ENCODE data around the gene JARID2. TPM values are rescaled to one million over a fixed set of nuclear protein-coding genes. Genes with fewer than 3 reads are reported as not detected.
A peak's percentile ranks its signal among the peaks of the same experiment; 100 is the strongest.

JARID2 gene
- total RNA-seq, 1 experiment from 2014 or later, result 0.56 TPM

DNA sequence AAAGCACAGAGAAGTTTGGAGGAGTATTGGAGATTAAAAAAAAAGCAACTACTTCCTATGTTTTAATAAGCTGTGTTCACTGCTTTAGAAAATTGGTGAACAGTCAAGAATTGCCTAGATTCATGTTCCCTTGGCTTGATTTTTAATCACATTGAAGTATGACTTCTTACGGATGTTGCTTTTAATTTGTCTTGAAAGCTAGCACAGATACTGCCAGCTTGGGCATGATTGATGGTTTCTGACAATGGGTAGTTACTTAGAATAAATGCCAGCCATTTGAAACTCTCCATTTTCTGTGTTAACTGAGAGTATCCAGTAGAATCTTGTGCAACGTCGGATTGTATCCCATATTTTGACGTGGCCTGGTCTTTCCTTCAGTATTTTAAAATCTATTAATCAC, 239.0 kb downstream of the JARID2 start:
- Histone ChIP-seq H3K9me3 (no peaks in the 10 kb centered on the region), H3K27me3 (no peaks in the 10 kb centered on the region), H3K4me3 (no peak overlapping the region), H3K36me3 (no peaks in the 10 kb centered on the region)
- no peak for DNase-seq

DNA sequence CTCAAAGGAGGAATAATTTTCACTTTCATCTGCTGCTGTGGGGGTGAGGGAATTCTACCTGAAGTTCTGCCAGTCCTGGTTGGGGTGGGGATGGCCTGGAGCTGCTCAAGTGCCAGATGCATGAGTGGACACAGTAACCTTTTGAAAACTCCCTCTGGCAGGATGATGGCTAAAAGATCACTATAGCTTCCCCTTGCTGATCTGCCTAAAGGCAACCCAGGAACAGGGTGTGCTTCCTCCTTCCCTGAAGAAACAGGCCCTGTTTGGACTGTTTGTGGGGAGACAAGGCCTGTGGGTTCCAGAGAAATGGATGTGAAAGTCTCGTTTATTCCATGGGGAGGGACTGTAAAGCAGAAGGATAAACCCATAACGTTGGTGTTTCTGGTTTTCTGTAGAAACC, 240.1 kb downstream of the JARID2 start:
- no peaks in the 10 kb centered on the region for H3K27me3 ChIP-seq
- H3K4me3 ChIP-seq, result no peak overlapping the region
- DNase-seq, result no peak
- no peaks in the 10 kb centered on the region for H3K36me3 ChIP-seq
- no peaks in the 10 kb centered on the region for H3K9me3 ChIP-seq

DNA sequence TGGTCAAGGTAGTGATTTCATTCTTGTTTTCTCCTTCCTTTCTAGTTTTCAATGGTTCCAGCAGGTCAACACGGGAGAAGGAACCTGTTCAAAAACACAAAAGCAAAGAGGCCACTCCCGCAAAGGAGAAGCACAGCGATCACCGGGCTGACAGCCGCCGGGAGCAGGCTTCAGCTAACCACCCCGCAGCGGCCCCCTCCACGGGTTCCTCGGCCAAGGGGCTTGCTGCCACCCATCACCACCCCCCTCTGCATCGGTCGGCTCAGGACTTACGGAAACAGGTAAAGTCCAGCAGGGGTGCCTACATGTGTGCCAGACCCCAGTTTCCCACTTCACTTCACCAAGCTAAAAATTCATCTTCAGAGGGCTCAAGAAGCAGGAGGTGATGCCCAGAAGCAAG, 241.4 kb downstream of the JARID2 start:
- no peaks in the 10 kb centered on the region for H3K36me3 ChIP-seq
- no peaks in the 10 kb centered on the region for H3K9me3 ChIP-seq
- no peak for DNase-seq
- no peak overlapping the region for H3K4me3 ChIP-seq
- no peaks in the 10 kb centered on the region for H3K27me3 ChIP-seq

DNA sequence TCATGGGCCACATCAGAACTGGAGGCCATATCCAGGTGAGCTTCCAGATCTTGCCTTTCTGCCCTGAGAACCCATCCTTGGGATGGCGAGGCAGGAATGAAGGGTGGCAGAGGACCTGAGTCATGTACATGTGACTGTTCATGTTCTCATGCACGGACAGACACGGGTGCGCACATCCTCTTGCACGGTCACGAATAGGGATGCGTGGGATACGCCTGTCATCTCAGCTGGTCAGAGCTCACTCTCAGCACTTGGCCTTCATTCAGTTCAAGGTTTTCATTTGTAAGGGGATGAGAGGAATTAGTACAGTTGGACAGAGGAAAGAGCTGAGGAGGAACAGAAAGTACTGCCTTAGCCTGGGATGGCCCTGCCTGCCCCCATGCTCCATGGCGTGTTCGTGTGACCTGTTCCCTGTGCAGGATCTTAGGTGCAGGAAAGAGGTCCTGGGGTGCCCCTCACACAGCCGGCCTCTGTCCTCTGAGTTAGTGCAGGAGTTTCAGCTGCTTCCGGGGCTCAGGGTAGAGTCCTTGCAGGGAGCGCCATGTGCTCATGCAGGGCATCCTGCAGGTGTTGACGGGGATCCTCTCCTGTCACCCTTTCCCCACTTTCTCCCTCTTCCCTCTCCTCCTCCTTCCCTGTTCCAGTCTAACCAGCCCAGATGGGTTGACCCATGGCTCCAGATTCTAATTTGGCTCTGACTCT, 243.5 kb downstream of the JARID2 start:
- Histone ChIP-seq H3K9me3 (no peaks in the 10 kb centered on the region), H3K4me3 (no peak overlapping the region)
- no peak for DNase-seq

DNA sequence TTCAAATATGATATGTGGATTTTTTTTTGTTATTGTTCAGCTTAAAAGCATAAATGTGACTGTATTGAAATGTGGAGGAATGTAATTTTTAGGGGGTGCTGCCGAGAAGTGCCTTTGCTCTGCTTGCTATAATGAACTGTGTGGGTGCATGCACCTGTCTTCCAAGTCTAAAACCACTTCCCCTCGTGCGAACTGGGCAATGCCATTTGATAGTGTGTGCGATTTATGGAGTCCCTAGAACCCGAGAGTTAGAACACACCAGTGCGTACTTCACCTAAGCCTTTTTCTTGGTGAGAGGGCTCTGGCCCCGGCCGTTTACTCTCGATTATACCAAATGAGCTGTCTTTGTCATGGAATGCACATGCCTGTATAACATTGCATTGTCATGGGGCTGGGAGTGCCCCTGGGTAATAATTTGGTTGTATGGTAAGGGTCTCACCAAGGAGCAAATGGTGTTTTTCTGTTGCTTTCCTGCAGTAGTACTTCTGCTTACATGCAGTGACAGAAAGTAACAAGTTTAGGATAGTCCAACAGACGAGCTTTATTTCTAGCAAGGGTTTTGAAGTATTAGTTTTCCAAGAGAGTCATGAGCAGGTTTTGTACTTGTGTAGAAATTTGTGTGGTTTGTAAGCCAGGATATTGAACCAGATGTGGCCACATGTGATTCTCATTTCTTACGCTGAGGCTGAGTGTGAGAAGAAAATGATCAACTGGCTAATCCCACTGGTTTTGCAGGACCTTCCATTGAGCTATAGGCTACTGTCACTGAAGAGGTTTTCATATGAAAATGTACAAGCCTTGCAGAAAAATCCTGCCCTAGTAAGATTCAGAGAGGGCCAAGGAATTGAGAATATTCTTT, 244.6 kb downstream of the JARID2 start:
- no peaks in the 10 kb centered on the region for H3K27me3 ChIP-seq
- no peak for DNase-seq
- no peaks in the 10 kb centered on the region for H3K36me3 ChIP-seq
- no peak overlapping the region for H3K4me3 ChIP-seq
- H3K9me3 ChIP-seq, result no peaks in the 10 kb centered on the region

More for the DNA sequence above, 243.5 kb downstream of the JARID2 start:
- H3K36me3 ChIP-seq, result no peaks in the 10 kb centered on the region
- H3K27me3 ChIP-seq, result no peaks in the 10 kb centered on the region

DNA sequence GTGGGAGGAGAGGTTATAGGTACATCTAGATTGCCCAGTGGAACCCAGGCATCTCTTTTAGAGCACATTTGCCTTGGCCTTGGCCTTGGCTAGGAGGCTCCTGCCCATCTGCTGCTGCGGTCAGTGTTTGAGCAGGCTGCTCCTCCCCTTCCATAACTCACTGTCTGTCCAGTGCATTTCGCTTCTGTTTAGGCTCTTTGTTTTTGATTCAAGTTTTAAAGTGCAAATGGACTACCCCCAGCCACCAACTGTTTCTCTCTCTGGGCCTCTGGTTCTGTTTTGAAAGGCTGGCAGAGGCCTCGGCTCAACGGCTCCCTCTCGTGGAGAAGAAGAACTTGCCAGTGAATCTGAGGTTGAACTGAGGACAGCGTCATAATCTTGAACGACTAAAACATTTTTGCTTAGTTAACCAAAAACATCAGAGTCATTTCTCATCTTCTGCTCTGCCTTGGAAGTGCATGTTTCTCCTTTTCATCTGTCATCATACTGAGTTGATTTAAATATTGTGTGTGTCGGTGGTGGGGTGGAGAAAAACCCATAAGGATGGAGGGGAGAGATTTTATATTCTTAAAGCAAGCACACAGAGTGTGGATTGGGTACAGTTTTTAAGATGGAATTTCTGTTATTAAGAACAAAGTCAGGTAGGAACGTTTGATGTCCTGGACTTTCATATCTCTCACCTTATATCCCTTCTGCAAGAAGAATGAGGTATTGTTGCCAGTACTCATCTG, 245.6 kb downstream of the JARID2 start:
- H3K4me3 ChIP-seq, result no peak overlapping the region
- peak; percentile 25 for DNase-seq
- H3K9me3 ChIP-seq, result no peaks in the 10 kb centered on the region
- no peaks in the 10 kb centered on the region for H3K36me3 ChIP-seq
- H3K27me3 ChIP-seq, result no peaks in the 10 kb centered on the region

DNA sequence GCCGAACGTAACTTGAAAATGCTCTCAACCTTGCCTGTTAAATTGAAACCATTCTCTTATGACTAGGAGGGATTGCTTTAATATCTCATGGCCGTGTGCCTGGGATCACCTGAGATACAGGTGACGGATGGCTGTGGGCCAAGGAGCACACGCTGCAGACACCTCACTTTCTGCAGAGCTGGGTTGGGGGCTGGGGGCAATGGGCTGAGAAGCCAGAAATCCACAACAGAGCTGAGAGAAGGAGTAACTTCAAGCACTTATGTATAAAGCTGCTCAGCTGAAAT, 246.1 kb downstream of the JARID2 start:
- DNase-seq, result no peak
- no peaks in the 10 kb centered on the region for H3K36me3 ChIP-seq
- H3K9me3 ChIP-seq, result no peaks in the 10 kb centered on the region
- H3K27me3 ChIP-seq, result no peaks in the 10 kb centered on the region
- H3K4me3 ChIP-seq, result no peak overlapping the region

DNA sequence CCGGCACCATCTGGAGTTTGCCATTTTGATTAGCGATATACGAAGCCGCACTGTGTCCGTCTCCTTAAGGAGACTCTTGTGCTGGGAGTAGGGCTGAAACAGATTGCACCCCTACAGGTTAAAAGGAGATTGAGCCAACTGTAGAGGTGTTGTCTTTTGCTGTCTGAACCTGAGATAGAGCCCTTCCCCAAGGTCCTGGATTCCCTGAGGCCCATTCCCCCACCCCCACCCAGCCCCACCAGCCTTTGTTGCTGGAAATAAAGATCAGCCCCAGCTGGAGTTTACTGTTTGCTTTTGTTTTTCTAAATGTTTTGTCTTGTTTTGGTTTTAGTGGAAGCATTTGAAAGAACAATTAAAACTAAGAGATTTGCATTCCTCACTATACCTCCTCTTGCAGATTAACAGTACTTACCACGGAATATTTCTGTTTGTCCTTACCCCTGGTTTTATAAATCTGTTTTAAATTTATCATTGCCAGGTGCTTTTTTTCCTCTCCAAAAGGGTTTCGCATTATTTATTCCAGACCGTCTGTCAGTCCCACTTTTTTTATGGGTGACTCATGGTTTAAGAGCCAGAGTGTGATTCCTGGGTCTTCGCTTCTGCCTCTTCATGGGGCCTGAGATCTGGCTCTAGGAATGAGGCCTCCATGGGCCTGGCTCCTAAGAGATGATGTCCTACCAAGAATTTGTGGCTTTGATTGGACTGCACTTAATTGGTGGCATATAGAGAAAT, 247.7 kb downstream of the JARID2 start:
- Histone ChIP-seq H3K27me3 (no peaks in the 10 kb centered on the region), H3K36me3 (no peaks in the 10 kb centered on the region), H3K4me3 (no peak overlapping the region), H3K9me3 (no peaks in the 10 kb centered on the region)
- DNase-seq, result no peak

DNA sequence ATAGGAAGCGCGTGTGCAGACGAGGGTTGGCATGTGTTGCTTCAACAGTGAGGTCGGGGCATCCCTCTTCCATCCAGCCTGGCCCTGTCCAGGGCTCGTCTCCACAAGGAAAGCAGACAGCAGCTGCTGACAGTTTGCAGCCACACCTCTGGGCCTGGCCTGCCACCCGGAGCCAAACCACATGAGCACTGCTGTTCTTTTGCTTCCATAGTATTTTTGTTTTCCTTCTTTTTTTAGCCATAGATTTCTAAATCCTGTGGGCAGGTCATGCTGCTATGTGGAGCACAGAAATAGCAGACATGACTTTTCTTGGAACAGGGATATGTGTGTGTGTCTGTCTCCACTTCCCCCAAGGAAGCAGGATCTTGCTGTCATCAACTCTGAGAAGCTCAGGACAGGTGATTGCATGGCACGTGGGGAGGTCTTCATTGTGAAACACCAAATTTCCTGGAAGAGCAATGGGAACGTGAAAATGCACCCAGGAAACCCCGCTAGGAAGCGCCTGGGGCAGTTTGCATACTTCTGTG, 249.6 kb downstream of the JARID2 start:
- Histone ChIP-seq H3K27me3 (no peaks in the 10 kb centered on the region), H3K4me3 (no peak overlapping the region), H3K36me3 (no peaks in the 10 kb centered on the region), H3K9me3 (no peaks in the 10 kb centered on the region)
- DNase-seq, result no peak

DNA sequence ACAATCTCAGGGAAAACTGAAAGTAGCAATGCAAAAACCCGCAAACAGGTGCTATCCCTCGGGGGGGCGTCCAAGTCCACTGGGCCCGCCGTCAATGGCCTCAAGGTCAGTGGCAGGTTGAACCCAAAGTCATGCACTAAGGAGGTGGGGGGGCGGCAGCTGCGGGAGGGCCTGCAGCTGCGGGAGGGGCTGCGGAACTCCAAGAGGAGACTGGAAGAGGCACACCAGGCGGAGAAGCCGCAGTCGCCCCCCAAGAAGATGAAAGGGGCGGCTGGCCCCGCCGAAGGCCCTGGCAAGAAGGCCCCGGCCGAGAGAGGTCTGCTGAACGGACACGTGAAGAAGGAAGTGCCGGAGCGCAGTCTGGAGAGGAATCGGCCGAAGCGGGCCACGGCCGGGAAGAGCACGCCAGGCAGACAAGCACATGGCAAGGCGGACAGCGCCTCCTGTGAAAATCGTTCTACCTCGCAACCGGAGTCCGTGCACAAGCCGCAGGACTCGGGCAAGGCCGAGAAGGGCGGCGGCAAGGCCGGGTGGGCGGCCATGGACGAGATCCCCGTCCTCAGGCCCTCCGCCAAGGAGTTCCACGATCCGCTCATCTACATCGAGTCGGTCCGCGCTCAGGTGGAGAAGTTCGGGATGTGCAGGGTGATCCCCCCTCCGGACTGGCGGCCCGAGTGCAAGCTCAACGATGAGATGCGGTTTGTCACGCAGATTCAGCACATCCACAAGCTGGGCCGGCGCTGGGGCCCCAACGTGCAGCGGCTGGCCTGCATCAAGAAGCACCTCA, 250.7 kb downstream of the JARID2 start:
- H3K27me3 ChIP-seq, result no peaks in the 10 kb centered on the region
- DNase-seq, result no peak
- H3K9me3 ChIP-seq, result no peaks in the 10 kb centered on the region
- H3K4me3 ChIP-seq, result no peak overlapping the region
- no peaks in the 10 kb centered on the region for H3K36me3 ChIP-seq

DNA sequence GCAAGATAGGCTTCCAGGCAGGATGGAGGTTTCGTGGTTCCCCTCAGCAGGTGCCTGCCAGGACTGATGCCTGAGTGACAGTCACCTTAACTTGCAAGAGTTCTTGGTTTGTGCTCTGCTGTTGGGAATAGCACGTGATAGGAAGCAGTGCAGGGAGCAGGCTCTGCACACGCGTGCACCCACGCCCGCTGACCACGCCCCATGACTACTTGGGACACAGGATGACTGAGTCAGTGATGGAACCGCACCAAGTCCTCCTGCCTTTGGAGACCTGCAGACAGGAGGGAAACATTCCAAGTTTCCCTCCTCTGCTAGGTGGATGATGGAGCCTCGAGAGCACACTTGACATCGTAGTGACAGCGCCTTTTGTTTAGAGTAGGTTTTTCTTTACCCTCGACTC, 252.8 kb downstream of the JARID2 start:
- H3K9me3 ChIP-seq, result no peaks in the 10 kb centered on the region
- H3K4me3 ChIP-seq, result no peak overlapping the region
- peak; percentile 12 for DNase-seq
- H3K27me3 ChIP-seq, result no peaks in the 10 kb centered on the region
- no peaks in the 10 kb centered on the region for H3K36me3 ChIP-seq

DNA sequence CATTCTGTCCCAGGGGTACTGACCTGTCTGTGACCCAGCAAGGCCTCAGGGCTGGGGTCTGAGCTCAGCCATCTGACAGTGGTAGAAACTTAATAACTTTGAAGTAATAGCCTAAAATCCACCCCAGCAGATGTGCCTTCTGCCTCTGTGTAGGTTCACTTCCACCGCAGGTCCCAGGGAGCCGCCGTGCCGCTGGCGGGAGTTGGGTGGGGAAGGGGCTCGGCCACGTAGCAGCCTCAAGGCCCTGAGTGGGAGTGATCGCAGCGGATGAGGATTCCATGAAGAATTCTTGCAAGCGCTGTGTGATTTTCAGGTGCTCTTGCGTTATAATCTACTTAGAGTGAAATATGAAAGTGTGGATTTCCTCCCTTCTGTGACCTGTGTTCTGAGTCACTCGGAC, 253.3 kb downstream of the JARID2 start:
- no peaks in the 10 kb centered on the region for H3K9me3 ChIP-seq
- no peak for DNase-seq
- H3K27me3 ChIP-seq, result no peaks in the 10 kb centered on the region
- no peaks in the 10 kb centered on the region for H3K36me3 ChIP-seq
- H3K4me3 ChIP-seq, result no peak overlapping the region

DNA sequence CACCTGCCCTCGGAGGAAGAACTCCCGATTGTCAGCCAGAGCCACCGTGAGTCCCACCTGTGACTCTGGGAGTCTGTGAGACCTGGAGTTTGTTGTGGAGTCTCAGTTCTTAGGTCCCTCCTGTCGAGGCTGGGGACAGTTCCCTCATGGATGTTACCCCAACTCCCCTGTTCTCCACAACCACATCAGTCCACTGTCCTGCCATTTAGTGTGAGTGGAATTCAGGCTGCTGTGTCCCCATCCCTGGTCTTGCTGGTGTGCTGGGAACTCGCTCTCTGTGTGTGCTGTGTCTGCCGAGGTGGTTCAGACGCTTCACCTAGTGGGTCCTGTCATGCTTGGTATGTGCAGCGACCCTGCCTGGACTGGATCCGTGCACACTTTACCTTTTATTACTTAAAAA, 253.7 kb downstream of the JARID2 start:
- H3K9me3 ChIP-seq, result no peaks in the 10 kb centered on the region
- H3K4me3 ChIP-seq, result no peak overlapping the region
- no peaks in the 10 kb centered on the region for H3K36me3 ChIP-seq
- H3K27me3 ChIP-seq, result no peaks in the 10 kb centered on the region
- no peak for DNase-seq

DNA sequence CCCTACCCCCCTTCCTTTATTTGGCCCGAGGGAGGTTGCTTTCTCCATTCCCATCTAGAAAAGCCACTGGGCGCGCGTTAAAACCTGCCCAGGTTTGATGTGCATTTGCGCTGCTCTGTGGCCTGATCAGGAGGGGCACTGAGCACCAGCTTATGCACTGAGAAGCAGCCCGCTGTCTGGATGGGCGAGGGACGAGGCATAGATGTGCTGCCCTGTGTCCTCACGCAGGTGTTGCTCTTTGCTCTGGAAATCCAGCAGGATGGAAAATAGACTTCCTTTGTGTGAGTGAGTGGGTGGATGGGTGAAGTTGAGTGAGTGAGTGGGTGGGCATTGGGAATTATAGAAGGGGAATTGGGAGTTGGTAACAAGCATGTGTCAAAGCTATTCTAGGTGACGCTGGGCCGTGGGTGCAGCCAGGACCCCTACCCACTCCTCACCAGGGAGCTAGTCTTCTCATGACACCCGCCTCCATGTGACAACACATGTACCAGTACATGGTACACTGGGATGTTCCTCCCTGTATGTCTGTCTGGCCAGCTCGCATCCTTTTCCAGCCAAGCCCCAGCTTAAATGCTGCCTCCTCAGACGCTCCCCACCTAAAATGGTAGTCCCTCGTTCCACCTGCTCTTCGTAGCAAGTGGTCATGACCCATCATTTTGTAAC, 254.3 kb downstream of the JARID2 start:
- no peak for DNase-seq
- H3K9me3 ChIP-seq, result no peaks in the 10 kb centered on the region
- no peaks in the 10 kb centered on the region for H3K27me3 ChIP-seq
- no peaks in the 10 kb centered on the region for H3K36me3 ChIP-seq
- no peak overlapping the region for H3K4me3 ChIP-seq

DNA sequence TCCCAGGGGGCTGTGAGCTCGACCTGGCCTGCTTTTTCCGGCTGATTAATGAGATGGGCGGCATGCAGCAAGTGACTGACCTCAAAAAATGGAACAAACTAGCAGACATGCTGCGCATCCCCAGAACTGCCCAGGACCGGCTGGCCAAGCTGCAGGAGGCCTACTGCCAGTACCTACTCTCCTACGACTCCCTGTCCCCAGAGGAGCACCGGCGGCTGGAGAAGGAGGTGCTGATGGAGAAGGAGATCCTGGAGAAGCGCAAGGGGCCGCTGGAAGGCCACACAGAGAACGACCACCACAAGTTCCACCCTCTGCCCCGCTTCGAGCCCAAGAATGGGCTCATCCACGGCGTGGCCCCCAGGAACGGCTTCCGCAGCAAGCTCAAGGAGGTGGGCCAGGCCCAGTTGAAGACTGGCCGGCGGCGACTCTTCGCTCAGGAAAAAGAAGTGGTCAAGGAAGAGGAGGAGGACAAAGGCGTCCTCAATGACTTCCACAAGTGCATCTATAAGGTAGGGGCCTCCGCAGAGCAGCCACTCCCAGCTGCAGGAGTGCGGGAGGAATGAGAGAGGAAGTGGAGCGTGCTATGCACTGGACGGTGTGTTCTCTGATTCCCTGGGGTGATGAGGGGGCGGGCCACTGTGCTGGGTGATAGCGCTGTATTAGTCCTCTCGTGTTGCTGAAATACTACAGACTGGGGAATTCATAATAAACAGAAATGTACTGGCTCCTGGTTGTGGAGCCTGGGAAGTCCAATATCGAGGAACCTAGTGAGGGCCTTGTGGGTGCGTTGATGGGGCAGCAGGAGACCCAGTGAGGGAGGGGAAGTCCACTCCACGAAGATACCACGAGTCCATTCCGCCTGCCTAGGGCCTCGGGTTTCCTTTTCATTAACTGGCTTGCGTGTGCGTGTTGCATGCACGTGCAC, 255.3 kb downstream of the JARID2 start:
- H3K36me3 ChIP-seq, result no peaks in the 10 kb centered on the region
- H3K4me3 ChIP-seq, result no peak overlapping the region
- no peak for DNase-seq
- H3K27me3 ChIP-seq, result no peaks in the 10 kb centered on the region
- no peaks in the 10 kb centered on the region for H3K9me3 ChIP-seq

All from MG63 (cell line).